Non-pigmented ciliary epithelial cell (primary cell): ENCODE data around the gene OCLN.
A peak's percentile ranks its signal among the peaks of the same experiment; 100 is the strongest.
"Not testable (repeated sequence)": the region's sequence is repeated elsewhere in the genome, so short reads cannot be mapped to it uniquely, and the experiment has no call there.

Source experiments
- DNase-seq: peaks from one replicate; pipeline ENCODE4 v3.0.0-alpha.2; 2010; ENCODE audit warnings: low read depth

OCLN gene

DNA sequence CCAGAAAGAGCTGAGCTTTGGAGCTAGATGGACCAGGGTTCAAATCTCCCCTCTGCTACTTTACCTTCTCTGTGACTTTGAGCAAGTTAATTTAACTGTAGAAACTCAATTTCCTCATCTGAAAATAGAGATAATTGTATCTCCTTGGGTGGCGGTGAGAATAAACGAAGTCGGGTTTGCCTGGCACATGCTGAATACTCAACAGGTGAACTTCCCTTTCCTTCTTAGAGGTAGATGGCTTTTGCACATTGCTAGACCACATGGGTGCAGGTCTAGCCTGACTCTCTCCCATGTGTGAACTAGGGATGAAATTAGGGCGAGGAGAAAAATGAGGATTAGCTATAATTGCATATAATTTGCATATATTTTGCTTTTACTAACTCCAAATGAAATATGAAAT, 36.0 kb downstream of the OCLN start:
- no peak for DNase-seq

- no peak for DNase-seq
Observed at GRCh38 chr5:69530561-69531405, 38.2 kb downstream of the OCLN start.

DNA sequence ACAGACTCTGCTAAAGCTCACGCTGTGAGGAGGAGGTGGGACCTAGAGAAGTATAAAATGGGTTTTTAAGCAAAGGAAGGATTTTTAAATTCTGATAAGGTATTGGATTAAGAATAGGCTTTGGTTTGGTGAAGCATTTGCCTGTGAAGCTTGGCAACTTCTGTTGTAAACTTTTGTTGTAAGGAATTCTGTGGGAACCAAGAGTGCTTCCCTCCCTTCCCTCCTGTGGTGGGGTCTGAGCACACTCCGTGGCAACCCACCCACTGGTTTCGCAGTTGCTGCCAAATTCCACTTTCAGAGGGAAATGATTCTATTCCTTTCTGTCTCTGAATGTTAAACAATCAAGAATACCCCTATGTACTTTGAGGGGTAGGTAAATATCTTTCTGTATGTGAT, 38.8 kb downstream of the OCLN start:
- no peak for DNase-seq

DNA sequence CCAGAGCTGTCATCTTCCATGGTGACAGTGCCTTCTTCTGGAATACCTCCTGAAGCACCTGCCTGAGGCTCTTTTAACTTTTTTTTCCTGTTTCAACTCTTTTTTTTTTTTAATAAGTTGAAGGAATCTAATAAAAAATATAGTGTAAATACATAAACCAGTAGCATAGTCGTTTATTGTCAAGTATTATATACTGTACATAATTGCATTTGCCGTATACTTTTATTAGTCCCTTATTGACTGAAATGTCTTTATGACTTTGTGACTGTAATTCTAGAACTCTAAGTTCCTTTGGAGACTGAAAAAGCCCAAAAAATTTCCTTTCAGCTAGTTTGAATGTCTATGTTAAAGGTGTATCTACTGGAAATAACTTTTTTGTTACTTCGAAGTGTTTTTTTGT, 45.3 kb downstream of the OCLN start:
- not testable (repeated sequence) for DNase-seq

- not testable (repeated sequence) for DNase-seq
Observed at GRCh38 chr5:69538735-69539134, 46.1 kb downstream of the OCLN start.

GRCh38 chr5:69541347-69541746, 48.8 kb downstream of the OCLN start:
- DNase-seq = not testable (repeated sequence)

- DNase-seq = not testable (repeated sequence)
Observed at GRCh38 chr5:69542838-69543618, 50.4 kb downstream of the OCLN start.

DNA sequence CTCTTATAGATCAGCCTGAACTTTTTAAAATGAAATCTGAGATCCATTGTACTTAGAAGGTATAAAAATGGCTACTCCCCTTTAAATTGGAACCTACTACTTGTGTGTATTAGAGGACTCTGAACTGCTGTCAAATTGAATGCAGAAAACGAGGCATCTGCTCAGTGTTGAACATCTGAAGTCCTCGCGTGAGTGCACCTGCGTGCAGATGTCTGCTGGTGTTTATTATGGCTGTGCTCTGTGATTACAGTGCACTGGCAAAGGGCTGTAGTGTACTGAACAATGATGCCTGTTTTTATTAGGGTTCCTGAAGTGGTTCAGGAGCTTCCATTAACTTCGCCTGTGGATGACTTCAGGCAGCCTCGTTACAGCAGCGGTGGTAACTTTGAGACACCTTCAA, 52.0 kb downstream of the OCLN start:
- not testable (repeated sequence) for DNase-seq

GRCh38 chr5:69559908-69560330, 67.3 kb downstream of the OCLN start, which contains the start of gene GTF2H2C:
TSS of gene GTF2H2C (plus strand) at chr5:69560191. CDS start at chr5:69565133, 4,942 bp downstream.
- DNase-seq = peak; percentile 9

- not testable (repeated sequence) for DNase-seq
Observed at GRCh38 chr5:69560587-69561431, 68.2 kb downstream of the OCLN start.

- not testable (repeated sequence) for DNase-seq
Observed at GRCh38 chr5:69566172-69566571, 73.6 kb downstream of the OCLN start.

GRCh38 chr5:69568072-69568471, 75.5 kb downstream of the OCLN start:
- not testable (repeated sequence) for DNase-seq

DNA sequence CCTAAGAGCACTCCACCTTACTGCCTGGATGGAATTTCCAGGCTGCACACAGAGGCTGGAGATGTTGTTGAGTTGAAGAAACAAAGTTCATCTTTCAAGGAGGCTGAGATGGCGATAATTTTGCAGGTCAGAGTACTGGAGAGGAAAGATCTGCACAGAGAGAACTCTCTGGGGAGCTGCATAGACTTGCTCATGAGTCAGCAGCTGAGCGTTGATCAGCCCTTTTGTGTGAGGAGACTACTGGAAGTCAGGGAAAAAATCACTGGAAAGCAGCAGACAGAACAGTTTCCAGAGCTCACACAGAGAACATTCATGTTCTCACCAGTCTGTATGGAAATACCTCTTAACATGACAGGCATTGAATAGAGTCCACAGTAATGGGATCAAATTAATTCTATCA, 90.8 kb downstream of the OCLN start:
- DNase-seq = not testable (repeated sequence)

DNA sequence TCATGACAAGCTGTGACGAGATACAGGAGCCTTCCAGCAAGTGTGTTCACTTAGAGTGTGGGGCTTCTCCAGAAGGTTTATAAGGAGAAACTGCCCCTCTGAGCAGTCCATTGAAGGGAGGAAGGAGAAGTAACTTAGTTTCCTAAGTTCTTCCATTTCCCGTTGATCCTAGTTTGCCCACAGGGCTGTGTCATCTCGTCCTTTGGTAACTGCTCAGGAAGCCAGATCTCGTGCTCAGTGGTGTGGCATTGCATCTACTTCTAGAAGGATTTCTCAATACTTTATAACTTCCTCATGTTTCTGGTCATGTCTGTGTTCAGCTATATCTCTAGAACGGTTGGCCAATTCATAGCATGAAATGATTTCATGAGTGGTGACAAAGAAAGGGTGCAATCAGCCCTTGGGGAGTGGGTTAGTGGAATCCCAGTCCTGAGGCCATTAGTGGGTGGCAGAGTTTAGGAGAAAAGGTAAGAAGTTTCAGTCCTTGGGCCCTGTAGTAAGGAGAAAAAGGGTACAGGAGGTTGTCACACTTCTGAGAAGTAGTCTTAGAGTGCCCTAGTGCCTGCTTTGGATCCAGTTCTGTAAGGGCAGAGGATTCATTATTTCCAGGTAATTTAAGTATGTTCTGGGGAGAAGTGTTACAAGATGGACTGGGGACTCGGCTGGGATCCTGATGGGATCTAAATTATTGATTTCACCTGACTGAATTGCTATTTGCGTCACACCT, 103.7 kb downstream of the OCLN start:
- DNase-seq = not testable (repeated sequence)

DNA sequence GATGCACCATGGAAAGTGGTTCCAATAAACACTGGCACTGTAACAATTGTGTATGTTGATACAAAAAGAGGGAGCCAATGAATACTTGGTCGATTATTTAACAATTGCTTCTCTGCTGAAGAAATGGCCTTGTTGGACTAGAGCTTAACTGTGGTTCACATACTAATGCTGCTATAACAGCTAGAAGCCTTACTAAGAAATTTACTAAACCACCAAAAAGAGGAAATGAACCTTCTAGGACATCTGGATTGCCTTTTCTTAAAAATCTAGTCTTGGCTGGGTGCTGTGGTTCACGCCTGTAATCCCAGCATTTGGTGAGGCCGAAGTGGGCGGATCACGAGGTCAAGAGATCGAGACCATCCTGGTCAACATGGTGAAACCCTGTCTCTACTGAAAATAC, 109.4 kb downstream of the OCLN start:
- not testable (repeated sequence) for DNase-seq

DNA sequence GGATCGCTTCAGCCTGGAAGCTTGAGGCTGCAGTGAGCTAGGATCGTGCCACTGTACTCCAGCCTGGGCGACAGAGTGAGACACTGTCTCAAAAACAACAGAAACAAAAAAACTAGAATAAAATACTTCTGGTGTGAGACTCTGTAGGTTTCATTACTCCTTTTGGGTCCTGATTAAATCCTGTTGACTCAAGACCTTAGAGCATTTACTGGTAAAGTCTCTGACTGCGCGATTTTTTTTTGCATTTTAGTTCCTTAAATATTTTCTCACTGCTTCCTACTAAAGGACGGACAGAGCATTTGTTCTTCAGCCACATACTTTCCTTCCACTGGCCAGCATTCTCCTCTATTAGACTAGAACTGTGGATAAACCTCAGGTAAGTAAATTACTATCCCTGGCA, 114.2 kb downstream of the OCLN start:
- DNase-seq = not testable (repeated sequence)
